ENCODE measurements around the gene EFHD2. TPM values are rescaled to one million over a fixed set of nuclear protein-coding genes. Genes with fewer than 3 reads are reported as not detected.

Gene EFHD2
- total RNA-seq, 3 donors from 2014 or later (not counting 1 experiment from before 2014, with no cell fraction given), result 804 to 952 (median 855) TPM

- Mint-ChIP-seq H3K27me3 (ENCODE audit: low read depth in 2 of 2) (no peaks in the 10 kb centered on the region), H3K27ac (peak overlapping the region; percentile 93 to 100), H3K4me1 (peaks cover 76 to 88% of the 10 kb centered on the region in 2 donors)
Measured at GRCh38 chr1:15420853-15421465, 11.3 kb downstream of the EFHD2 start.

GRCh38 chr1:15422871-15423270 lies 13.2 kb downstream of the EFHD2 start:
- intact Hi-C loops (cut with micrococcal nuclease), result loop anchor here (2.0 kb wide), 1 partner anchor 100 kb away; no protein-coding TSS in a partner anchor
- H3K27ac ChIP-seq (ENCODE audit: low read length), result peak overlapping the region; percentile 38
- Mint-ChIP-seq H3K9me3 (no peaks in the 10 kb centered on the region), H3K4me1 (peaks cover 70 to 88% of the 10 kb centered on the region in 2 donors), H3K36me3 (no peaks in the 10 kb centered on the region), H3K27me3 (ENCODE audit: low read depth in 2 of 2) (no peaks in the 10 kb centered on the region), H3K27ac (peak overlapping the region; percentile 93 to 100), H3K4me3 (peak overlapping the region; percentile 83)
- TF ChIP-seq CTCF (IDR thresholded peaks at IDR 0.05), result no peak
- H3K9me3 ChIP-seq (ENCODE audit: control insufficient read depth, insufficient read depth, low read length), result no peaks in the 10 kb centered on the region
- peaks cover 94% of the 10 kb centered on the region for H3K4me1 ChIP-seq (ENCODE audit: control insufficient read depth, insufficient read depth, low read length)
- WGBS (ENCODE audit: insufficient coverage), result 92% methylated on average over 8 of the region's 8 CpGs
- peak in 1 of 3 donors; percentile 1 for ATAC-seq
- DNase-seq, result no peak
- H3K27me3 ChIP-seq (ENCODE audit: control insufficient read depth, insufficient read depth, low read length), result no peaks in the 10 kb centered on the region
- peaks cover 65% of the 10 kb centered on the region for H3K36me3 ChIP-seq (ENCODE audit: control insufficient read depth, insufficient read depth, low read length)
- H3K4me3 ChIP-seq (ENCODE audit: low read length), result no peak overlapping the region

More at GRCh38 chr1:15420853-15421465, 11.3 kb downstream of the EFHD2 start:
- Histone ChIP-seq H3K4me1 (ENCODE audit: control insufficient read depth, insufficient read depth, low read length) (peaks cover 97% of the 10 kb centered on the region), H3K9me3 (ENCODE audit: control insufficient read depth, insufficient read depth, low read length) (no peaks in the 10 kb centered on the region), H3K27ac (ENCODE audit: low read length) (peak overlapping the region; percentile 72), H3K27me3 (ENCODE audit: control insufficient read depth, insufficient read depth, low read length) (no peaks in the 10 kb centered on the region), H3K36me3 (ENCODE audit: control insufficient read depth, insufficient read depth, low read length) (peaks cover 54% of the 10 kb centered on the region), H3K4me3 (ENCODE audit: low read length) (no peak overlapping the region)
- DNase-seq (peak in 1 of 2 donors; percentile 12), ATAC-seq (no peak)
- 75% methylated on average over 7 of the region's 8 CpGs for WGBS (ENCODE audit: insufficient coverage)
- H3K4me3 Mint-ChIP-seq, result peak overlapping the region; percentile 86
- no peak for TF ChIP-seq CTCF (IDR thresholded peaks at IDR 0.05)
- H3K9me3 Mint-ChIP-seq, result no peaks in the 10 kb centered on the region
- intact Hi-C loops (cut with micrococcal nuclease), result no loop called here
- no peaks in the 10 kb centered on the region for H3K36me3 Mint-ChIP-seq

GRCh38 chr1:15423355-15424077 lies 13.8 kb downstream of the EFHD2 start:
- H3K4me3 Mint-ChIP-seq, result peak overlapping the region; percentile 83
- 90% methylated on average over 11 of the region's 11 CpGs for WGBS (ENCODE audit: insufficient coverage)
- H3K27ac Mint-ChIP-seq, result peak overlapping the region; percentile 93 to 100
- Histone ChIP-seq H3K9me3 (ENCODE audit: control insufficient read depth, insufficient read depth, low read length) (no peaks in the 10 kb centered on the region), H3K27me3 (ENCODE audit: control insufficient read depth, insufficient read depth, low read length) (no peaks in the 10 kb centered on the region), H3K27ac (ENCODE audit: low read length) (peak overlapping the region; percentile 38), H3K4me1 (ENCODE audit: control insufficient read depth, insufficient read depth, low read length) (peaks cover 90% of the 10 kb centered on the region), H3K4me3 (ENCODE audit: low read length) (no peak overlapping the region), H3K36me3 (ENCODE audit: control insufficient read depth, insufficient read depth, low read length) (peaks cover 69% of the 10 kb centered on the region)
- DNase-seq (no peak), ATAC-seq (peak in 1 of 3 donors; percentile 7)
- intact Hi-C loops (cut with micrococcal nuclease), result loop anchor here (2.0 kb wide), 1 partner anchor 101 kb away; no protein-coding TSS in a partner anchor
- peaks cover 69 to 91% of the 10 kb centered on the region in 2 donors for H3K4me1 Mint-ChIP-seq
- no peaks in the 10 kb centered on the region for H3K36me3 Mint-ChIP-seq
- H3K27me3 Mint-ChIP-seq (ENCODE audit: low read depth in 2 of 2), result no peaks in the 10 kb centered on the region
- no peaks in the 10 kb centered on the region for H3K9me3 Mint-ChIP-seq
- no peak for TF ChIP-seq CTCF (IDR thresholded peaks at IDR 0.05)
